Epithelial cell of proximal tubule (primary cell): Measurements from ENCODE around the gene FAM20C. TPM values are rescaled to one million over a fixed set of nuclear protein-coding genes. Genes with fewer than 3 reads are reported as not detected.
A peak's percentile ranks its signal among the peaks of the same experiment; 100 is the strongest.

Experiments used
- DNase-seq: peaks from one replicate; pipeline ENCODE4 v3.0.0-alpha.2; 2011; ENCODE audit warnings: low read depth
- H3K4me3 ChIP-seq: 2 replicates; pipeline ENCODE4 v1.5.1; 2011; ENCODE audit warnings: low read depth, mild to moderate bottlenecking, low read length
- total RNA-seq: library from RNA; depleted of rRNA; stranded (reverse); fragments of >200 nt; gene quantifications from 2 replicates; pipeline ENCODE4 v1.2.3, GENCODE V29; 2015
- TF ChIP-seq, protein P1 (sequence below): conservative IDR thresholded peaks from 2 replicates; pipeline ENCODE4 v1.5.1; 2012; ENCODE audit warnings: low read depth, mild to moderate bottlenecking, low read length

Gene FAM20C
- total RNA-seq, 1 donor from 2014 or later = 84.2 TPM

DNA sequence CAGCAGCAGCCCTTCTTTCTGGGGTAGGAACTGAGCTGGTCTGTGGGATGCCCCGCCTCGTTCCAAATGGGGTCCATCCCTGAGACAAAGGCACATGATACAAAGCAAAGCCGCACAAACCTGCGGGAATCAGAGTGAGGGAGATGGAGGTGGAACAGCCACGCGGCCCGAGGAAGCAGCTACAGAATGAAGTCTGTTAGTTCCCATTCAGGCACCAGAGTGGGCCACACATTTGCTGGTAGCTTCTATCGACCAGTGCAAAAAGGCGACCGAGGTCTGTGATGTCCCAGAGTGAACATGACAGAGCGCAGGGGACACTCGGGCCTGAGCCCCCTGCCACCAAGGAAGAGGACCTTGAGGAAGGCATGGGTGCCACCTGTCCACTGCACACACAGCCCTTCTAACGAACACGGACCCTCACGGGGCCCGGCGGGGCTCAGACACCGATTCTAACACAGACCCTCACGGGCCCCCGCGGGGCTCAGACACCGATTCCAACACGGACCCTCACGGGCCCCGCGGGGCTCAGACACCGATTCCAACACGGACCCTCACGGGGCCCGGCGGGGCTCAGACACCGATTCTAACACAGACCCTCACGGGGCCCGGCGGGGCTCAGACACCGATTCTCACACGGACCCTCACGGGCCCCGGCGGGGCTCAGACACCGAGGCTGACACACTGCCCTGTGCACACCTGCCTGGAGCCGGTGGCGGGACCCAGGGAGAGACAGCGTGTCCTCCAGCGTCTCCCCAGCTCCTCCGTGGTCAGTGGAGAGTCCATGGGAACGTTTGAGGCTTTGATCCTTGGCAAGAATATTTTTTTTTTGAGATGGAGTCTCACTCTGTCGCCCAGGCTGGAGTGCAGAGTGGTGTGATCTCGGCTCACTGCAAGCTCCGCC is 32.8 kb upstream of the FAM20C start:
- H3K4me3 ChIP-seq = no peak overlapping the region
- TF ChIP-seq, protein P1, sequence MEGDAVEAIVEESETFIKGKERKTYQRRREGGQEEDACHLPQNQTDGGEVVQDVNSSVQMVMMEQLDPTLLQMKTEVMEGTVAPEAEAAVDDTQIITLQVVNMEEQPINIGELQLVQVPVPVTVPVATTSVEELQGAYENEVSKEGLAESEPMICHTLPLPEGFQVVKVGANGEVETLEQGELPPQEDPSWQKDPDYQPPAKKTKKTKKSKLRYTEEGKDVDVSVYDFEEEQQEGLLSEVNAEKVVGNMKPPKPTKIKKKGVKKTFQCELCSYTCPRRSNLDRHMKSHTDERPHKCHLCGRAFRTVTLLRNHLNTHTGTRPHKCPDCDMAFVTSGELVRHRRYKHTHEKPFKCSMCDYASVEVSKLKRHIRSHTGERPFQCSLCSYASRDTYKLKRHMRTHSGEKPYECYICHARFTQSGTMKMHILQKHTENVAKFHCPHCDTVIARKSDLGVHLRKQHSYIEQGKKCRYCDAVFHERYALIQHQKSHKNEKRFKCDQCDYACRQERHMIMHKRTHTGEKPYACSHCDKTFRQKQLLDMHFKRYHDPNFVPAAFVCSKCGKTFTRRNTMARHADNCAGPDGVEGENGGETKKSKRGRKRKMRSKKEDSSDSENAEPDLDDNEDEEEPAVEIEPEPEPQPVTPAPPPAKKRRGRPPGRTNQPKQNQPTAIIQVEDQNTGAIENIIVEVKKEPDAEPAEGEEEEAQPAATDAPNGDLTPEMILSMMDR = no peak
- DNase-seq = no peak

DNA sequence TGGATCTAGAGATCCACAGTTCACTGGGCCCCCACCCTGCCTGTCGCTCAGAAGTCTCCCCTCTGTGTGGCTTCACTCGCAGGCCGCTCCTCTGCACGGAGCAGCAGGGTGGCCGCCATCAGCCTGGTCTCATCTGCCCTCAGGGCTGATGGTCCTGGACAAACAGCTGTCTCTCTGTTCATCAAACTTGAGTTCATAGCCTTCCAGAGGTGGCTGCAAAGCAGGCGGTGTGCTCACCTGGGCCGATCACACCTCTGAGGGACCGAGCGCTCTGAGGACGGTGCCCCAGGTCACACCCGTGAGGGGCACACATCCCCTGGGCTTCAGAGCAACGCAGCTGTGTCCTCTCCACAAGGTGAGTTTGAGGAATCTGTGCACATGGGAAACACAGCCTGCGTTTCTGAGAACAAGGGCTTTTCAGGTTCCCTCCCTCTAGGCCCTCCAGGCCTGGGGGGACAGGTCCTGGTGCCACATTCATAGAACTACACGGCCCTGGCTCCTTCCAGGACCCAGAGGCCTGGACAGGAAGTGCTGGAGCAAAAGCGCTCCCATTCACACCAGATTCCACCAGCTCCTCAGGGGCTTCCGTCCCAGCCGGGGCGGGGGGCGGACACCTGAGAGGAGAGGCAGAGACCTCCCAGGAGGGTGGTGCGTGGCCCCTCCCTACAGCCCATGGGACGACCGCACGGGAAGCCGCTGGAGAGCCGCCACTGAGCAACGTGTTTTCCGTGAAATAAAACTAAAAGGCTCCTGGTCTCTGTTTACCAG is 31.2 kb upstream of the FAM20C start:
- DNase-seq = no peak
- TF ChIP-seq, protein P1 = no peak
- H3K4me3 ChIP-seq = no peak overlapping the region

DNA sequence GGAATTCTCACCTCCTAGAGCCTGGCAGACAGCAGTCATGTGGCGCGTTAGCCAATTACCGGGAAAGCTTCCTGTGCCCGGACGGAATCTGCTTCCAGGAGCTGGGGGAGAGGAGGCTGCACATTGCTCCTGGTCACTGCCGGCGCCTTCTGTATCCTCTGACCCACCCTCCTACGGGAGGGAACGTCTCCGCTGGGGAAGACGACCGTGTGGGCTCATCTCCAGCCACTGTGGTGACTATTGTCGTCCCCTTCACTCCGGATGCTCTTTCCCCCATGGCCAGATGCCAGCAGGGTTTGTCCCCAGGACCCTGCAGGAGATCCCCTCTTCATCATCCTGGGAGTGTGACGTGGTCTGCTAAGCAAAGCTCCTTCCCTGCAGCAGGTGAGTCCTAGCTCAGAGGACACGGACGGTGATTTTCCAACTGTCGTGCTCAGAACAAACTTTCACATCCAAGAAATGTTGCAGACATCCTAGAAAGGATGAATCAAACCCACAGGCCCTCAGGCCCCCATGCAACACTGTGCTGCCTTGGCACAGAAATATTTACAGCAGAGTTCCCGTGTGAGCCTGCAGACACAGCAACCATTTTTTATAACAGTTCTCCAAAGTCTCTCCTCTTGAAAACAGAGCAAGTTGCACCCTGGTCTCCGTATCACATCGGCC is 29.6 kb upstream of the FAM20C start:
- H3K4me3 ChIP-seq = peak overlapping the region; percentile 14
- TF ChIP-seq, protein P1 = no peak
- DNase-seq = no peak

DNA sequence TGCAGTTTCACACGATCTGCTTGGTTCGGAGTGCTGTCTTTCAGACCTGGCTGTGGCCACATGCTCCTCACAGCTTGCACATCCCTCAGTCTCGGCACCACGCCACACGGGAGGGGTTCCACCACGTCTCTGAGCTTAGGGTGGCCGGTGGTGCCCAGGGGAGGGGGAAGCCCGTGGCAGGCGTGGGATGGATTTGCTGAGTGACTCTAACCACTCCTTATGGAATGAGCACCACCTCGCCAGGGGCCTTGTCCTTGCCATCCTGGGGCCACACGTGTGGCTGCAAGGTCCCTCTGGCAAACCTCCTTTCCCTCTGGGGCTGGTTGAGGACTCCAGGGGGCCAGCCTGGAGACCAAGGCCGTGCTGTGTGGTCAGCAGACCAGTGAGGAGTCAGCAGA is 29.1 kb upstream of the FAM20C start:
- H3K4me3 ChIP-seq = no peak overlapping the region
- no peak for DNase-seq
- TF ChIP-seq, protein P1 = no peak

DNA sequence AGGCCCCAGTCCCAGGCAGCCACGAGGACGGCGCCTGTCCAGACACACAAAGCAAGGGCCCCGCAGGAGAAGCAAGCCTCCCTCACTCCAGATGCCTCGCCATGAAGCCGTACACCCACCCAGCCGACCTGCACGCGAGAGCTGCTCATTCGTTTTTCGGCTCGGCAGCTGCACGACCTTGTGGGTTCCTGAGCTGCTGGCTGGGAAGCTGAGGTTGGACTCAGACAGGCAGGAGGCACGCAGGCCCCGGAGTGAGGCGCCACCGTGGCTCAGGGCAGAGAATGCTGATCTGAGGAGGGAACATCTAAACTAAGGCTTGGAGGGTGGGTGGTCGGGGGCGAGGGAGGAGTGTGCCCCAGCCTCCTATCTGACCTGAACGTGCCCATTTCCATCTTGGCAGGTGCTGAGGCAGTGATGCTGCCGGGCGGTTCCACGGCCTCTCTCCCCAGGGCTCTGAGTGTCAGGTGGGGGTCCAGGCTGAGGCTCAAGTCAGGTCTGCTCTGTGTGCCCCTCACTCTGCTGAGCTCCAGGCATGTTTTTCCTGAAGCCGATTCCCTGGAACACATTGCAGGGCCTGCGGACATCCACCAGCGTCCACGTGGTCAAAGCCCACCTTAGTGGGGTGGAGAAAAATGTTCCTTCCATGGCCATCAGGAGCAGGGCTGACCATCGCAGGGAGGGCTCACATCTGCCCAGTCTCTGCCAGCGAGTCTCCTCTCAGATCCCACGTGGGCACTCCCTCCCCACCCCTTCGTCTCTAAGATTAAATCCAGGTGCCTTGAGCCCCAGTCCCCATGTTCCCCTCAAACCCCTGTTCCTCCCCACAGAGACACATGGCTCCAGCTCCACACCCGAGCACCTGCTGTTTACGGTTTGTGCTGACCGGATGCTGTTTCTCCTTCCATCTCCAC is 28.1 kb upstream of the FAM20C start:
- no peak for DNase-seq
- TF ChIP-seq, protein P1 = no peak
- H3K4me3 ChIP-seq = no peak overlapping the region

DNA sequence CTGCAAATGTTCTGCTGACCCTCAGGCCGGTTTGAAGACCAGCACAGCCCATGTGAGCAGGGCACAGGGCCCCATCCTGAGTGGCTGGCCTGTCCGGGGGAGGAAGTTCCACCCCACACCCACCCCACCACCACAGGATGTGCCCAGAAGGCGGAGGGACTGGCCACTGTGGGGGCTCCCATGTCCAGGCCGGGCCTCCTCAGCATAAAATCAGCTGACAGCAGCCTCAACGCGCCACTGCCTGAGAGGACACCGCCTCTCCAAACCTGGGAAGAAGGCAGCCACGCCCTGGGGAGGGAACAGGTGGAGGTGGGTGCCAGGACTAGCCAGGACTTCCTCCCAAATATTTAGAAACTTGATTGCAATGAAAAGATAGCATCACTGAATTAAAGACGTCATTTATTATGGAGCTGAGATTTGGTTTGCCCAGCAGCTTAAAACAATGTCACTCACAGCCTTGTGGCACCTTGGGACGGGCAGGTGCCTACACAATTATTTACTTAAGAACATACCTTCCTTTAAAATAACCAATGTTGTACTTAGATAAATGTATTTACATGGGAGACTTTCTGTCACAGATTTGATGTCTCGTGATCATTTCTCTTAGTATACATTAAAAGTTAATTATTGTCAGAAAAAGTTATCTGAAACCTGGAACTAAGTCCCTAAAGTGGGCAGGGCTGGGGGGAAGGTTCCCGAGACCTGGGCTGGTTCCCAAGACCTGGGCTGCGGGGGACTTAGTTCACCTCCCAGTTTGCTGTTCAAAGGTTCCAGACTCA is 27.3 kb upstream of the FAM20C start:
- TF ChIP-seq, protein P1 = no peak
- no peak for DNase-seq
- H3K4me3 ChIP-seq = no peak overlapping the region
